GM18520 (cell line): ENCODE data around the gene HMBS.
A peak's percentile ranks its signal among the peaks of the same experiment; 100 is the strongest.
"Not testable (repeated sequence)": the region's sequence is repeated elsewhere in the genome, so short reads cannot be mapped to it uniquely, and the experiment has no call there.

Source experiments
- ATAC-seq: cut with Tn5 transposase; IDR thresholded peaks from one replicate; pipeline ENCODE4 v1.9.1; 2021; ENCODE audit not compliant: unreplicated experiment

The HMBS gene

DNA sequence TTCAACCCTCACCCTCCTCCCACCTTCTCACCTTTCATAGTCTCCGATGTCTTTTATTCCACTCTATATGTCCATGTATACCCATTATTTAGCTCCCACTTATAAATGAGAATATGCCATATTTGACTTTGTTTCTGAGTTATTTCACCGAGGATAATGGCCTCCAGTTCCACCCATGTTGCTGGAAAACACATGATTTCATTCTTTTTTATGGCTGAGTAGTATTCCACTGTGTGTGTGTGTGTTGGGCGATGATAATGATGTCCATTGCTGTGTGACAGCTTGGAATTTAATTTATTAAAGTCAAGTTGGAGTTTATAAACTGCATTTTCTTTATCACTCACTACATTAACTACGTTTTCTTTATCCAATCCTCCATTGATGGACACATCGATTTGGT, 33.5 kb downstream of the HMBS start:
- ATAC-seq: no peak

DNA sequence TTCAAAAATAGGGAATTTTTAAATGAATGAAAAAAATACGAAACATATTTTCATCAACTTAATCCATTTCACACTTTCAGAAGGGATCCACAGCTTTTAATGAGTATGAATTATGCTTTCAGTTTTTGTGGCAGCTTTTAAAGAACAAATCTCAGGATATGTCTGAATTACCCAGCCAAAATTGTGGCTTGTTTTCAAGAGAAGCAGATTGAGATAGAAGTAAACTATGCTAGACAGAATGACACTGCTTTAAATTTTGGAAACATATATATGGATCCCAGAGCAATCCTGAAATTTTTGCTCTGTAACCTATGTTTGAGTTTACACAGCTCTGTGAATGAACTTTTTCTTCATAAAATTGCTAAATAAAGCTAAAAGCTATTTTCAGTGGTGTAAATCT, 34.3 kb downstream of the HMBS start:
- ATAC-seq: no peak

DNA sequence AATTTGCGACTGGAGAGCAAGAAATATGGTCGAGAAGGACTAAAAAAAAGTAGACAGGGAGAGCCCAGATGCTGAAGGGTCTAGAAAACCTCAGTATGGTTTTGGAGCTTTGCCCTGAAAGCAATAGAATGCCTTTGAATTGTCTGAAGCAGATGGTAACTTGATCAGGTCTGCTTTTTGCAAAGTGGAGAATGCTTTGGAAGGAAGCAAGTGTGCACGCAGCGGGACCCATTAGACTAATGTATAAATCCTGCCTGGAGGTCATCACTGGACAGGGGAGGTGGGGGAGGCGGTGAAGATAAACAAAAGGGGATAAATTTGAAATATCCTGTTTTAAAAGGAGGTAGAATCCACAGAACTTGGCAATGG, 35.9 kb downstream of the HMBS start:
- no peak for ATAC-seq

DNA sequence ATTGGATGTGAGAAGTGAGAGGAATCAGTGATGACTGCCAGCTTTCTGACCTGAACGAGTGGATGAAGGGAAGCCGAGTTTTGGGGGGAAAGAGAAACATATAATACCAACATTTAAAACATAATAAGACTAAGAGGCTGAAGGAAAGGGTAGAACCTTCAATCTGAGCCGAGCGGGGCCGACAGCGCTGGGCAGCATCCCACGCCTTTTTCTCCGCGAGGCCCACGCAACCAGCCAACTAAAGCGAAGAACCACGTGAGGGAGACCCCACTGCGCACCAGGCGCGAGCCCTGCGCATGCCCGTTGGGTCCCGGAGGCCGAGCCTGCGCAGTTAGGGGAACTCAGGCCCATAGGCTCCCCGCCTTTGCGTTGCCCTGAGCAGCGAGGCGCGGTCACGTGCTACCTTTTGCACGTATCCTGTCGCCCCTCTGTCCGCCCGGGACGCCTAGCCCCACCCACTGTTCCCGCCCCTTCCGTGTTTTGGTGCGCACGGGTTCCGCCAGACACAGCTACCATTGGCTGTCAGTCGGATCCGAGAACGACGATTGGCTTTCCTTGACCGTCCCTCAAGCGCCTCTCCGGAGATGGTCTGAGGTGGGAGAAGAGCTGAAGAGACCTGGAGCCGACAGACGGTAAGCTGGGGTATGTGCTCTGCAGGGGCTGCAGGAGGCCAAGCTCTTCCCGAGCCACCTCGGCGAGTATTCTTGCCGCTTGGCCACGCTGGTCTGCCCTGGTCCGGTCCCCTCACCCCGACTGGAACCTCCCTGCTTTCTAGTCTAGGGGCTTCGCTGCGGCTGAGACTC, 36.5 kb downstream of the HMBS start, which contains the start of gene HINFP:
HINFP (plus strand) TSS at position 573 of the 803 bp plus-strand sequence. CDS start 5,365 bp downstream, outside the sequence.
- ATAC-seq: peak; percentile 89

DNA sequence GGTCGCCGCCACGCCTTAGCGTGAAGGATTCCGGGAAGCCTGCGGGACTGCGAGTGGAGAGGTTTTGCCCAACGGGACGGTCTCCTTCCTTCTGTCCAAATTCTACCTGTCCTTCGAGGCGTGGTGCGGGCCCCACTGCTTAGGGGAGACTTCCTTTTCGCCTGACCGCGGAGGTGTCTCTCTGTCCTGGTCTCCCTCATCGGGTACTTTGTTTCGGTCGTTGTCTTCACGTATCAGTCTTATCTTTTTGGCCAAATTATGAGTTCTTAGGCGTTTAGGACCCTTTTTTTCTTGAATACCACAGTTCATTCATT, 37.1 kb downstream of the HMBS start:
- no peak for ATAC-seq

DNA sequence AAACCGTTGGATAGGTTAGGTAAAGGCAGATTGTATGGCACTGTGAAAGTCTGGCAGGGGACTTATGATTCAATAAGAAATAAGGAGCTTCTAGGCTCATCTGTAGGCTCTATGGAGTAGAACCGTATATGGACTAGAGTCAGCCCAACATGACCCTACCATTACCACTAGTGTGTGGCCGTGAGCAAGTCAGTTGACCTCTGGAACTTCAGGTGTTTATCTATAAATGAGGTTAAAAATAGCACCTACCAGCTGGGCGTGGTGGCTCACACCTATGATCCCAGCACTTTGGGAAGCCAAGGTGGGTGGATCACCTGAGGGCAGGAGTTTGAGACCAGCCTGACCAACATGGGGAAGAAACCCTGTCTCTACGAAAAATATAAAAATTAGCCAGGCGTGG, 41.1 kb downstream of the HMBS start:
- no peak for ATAC-seq

DNA sequence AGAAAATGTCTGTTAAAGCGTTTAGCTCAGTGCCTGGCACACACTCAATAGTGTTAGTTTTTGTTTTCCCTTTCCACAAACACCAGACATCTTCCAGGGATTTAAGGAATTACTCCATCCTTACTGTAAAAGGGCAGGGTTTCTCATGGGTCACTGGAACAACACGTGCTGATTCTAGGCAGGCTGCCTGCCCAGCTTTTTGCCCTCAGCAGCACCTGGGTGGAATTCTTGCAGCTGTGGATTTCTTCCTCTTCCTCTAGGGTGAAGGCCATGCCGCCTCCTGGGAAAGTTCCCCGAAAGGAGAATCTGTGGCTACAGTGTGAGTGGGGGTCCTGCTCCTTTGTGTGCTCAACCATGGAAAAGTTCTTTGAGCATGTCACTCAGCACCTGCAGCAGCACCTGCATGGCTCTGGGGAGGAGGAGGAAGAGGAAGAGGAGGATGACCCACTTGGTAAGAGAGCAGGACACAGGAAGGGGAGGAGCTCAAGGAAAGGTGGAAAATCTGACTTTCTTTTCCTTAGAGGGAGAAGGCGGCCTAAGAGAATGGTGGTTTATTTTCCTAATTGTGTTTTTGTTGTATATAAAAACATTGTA, 42.1 kb downstream of the HMBS start:
- no peak for ATAC-seq

DNA sequence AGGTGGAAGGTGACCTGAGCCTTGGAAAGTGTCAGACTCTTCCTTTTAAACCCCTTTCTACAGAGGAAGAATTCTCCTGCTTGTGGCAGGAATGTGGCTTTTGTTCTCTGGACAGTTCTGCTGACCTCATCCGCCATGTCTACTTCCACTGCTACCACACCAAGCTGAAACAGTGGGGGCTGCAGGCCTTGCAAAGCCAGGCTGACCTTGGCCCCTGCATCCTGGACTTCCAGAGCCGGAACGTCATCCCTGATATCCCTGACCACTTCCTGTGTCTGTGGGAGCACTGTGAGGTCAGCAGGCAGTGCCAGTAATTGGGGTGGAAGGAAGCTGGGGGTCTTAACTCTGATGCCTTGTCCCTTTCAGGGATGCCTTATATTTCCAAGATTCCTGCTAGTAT, 46.0 kb downstream of the HMBS start:
- no peak for ATAC-seq

DNA sequence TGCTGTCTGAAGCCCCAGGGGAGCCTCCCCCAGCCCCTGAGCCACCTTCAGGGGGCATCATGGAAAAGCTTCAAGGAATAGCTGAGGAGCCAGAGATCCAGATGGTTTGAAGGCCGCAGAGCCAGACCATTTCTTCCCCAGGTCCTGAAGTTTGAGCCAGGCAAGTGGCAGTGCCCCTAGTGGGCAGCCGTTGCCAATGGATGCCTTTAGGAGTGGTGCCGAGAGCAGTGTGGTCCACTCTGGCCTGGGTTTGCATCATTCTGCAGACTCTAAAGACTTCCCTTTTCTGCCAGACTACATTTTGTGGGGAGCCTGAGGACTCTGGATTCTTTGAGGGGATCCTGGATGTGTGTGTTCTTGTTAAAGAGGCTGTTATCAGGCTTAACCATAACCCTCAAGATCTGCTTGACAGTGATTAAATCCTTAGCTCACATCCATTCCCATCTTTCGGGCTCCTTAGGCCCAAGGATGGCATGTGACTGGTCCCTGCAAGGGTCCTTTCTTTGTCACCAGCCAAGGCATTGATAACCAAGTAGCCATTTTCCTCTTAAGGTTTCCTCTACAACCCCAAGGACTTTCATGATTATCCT, 49.8 kb downstream of the HMBS start:
- ATAC-seq: no peak

DNA sequence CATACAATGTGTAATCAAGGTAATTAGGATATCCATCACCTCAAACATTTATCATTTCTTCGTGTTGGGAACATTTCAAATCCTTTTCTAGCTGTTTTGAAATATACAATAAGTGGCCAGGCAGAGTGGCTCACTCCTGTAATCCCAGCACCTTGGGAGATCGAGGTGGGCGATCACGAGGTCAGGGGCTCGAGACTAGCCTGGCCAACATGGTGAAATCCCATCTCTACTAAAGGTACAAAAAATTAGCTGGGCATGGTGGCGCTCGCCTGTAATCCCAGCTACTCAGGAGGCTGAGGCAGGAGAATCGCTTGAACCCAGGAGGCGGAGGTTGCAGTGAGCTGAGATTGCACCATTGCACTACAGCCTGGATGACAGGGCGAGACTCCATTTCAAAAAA, 54.6 kb downstream of the HMBS start:
- not testable (repeated sequence) for ATAC-seq
